ENCODE measurements around the gene RAI1. TPM values are rescaled to one million over a fixed set of nuclear protein-coding genes. Genes with fewer than 3 reads are reported as not detected.

Gene RAI1
- total RNA-seq, 1 donor = 9.1 TPM

GRCh38 chr17:17834974-17835373 is 153.7 kb downstream of the RAI1 start:
- DNase-seq (ENCODE audit: low read depth) = no peak
- TF ChIP-seq, protein P1, sequence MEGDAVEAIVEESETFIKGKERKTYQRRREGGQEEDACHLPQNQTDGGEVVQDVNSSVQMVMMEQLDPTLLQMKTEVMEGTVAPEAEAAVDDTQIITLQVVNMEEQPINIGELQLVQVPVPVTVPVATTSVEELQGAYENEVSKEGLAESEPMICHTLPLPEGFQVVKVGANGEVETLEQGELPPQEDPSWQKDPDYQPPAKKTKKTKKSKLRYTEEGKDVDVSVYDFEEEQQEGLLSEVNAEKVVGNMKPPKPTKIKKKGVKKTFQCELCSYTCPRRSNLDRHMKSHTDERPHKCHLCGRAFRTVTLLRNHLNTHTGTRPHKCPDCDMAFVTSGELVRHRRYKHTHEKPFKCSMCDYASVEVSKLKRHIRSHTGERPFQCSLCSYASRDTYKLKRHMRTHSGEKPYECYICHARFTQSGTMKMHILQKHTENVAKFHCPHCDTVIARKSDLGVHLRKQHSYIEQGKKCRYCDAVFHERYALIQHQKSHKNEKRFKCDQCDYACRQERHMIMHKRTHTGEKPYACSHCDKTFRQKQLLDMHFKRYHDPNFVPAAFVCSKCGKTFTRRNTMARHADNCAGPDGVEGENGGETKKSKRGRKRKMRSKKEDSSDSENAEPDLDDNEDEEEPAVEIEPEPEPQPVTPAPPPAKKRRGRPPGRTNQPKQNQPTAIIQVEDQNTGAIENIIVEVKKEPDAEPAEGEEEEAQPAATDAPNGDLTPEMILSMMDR (IDR thresholded peaks at IDR 0.05; ENCODE audit: insufficient read depth, low read length) = no peak
- H3K4me3 ChIP-seq (ENCODE audit: low read depth, low read length) = peak overlapping the region; percentile 92

DNA sequence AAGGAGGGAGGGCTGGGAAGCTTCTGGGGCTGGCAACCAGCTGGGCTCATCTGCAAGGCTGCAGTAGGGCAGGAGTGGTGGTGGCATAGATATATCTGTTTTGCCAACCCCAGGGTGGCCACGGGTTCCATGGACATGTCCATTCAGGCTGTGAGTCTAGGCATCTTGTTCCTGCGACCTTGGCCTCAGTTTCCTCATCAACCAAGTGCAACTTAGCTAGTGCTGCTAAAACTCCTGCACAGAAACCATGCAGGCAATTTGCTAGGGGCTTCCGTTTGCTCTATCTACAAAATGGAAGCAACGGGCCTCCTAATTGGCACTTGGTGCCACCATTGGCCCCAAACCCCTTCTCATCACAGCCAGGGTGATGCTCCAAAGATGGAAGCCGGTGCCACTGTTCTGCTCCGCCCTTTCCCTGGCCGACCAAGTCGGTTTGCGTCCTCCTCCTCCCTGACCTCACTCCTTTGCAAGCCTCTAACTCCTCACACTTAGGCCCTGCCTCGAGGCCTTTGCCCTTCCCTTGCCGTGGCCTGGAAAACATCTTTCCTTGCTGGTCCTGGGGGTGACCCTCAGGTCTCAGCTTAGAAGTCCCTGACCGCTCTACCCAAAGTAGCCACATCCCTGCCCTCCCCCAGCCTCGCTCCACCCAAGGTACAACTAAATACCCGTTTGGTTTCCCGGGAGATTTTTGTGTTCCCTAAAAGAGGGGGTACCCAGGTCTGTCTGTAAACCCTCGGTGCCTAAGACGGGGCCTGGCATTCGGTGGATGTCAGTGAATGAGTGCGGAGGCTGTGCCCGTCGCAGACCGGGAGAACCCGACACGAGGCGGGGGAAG is 154.4 kb downstream of the RAI1 start:
- no peak for DNase-seq (ENCODE audit: low read depth)
- TF ChIP-seq, protein P1 (IDR thresholded peaks at IDR 0.05; ENCODE audit: insufficient read depth, low read length) = no peak
- H3K4me3 ChIP-seq (ENCODE audit: low read depth, low read length) = peak overlapping the region; percentile 92

- DNase-seq (ENCODE audit: low read depth) = peak; percentile 92
- TF ChIP-seq, protein P1 (IDR thresholded peaks at IDR 0.05; ENCODE audit: insufficient read depth, low read length) = no peak
- peak overlapping the region; percentile 92 for H3K4me3 ChIP-seq (ENCODE audit: low read depth, low read length)
These were observed 155.1 kb downstream of the RAI1 start for GRCh38 chr17:17836250-17836817.

DNA sequence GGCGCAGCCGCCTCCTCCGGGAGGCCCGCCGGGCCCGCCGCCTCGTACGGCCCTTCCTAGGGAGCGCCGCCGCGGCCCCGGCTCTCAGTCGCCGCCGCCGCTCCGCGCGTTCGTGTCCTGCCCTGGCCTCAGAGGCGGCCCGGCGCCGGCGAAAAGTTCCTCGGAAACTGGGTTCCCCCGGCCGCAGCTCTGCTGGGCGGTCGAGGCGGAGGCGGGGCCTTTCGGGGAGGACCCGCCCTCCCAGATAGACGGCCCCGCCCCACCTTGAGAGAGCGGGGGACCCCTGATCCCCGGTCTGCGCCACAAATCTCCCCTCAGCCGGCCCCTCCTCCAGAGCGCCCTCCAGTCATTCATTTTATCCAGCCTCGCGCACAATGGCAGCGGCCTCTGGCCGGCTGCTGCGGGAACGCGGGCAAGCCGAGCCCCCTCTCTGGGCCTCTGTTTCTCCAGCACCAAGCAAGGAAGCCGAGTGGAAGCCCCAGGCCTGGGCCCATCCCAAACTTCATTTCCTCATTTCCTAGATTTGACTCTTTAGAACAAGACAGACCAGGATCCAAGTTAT is 155.6 kb downstream of the RAI1 start, which contains the start of gene SREBF1:
TSS of gene SREBF1 (minus strand) at position 169 of the 562 bp plus-strand sequence. CDS start 169 bp downstream, outside the sequence.
- H3K4me3 ChIP-seq (ENCODE audit: low read depth, low read length) = peak within 1 kb of the TSS; percentile 92
- TF ChIP-seq, protein P1 (IDR thresholded peaks at IDR 0.05; ENCODE audit: insufficient read depth, low read length) = no peak
- no peak for DNase-seq (ENCODE audit: low read depth)

- TF ChIP-seq, protein P1 (IDR thresholded peaks at IDR 0.05; ENCODE audit: insufficient read depth, low read length) = no peak
- H3K4me3 ChIP-seq (ENCODE audit: low read depth, low read length) = peak overlapping the region; percentile 92
- peak; percentile 90 for DNase-seq (ENCODE audit: low read depth)
These were observed 156.1 kb downstream of the RAI1 start for GRCh38 chr17:17837380-17837821.

DNA sequence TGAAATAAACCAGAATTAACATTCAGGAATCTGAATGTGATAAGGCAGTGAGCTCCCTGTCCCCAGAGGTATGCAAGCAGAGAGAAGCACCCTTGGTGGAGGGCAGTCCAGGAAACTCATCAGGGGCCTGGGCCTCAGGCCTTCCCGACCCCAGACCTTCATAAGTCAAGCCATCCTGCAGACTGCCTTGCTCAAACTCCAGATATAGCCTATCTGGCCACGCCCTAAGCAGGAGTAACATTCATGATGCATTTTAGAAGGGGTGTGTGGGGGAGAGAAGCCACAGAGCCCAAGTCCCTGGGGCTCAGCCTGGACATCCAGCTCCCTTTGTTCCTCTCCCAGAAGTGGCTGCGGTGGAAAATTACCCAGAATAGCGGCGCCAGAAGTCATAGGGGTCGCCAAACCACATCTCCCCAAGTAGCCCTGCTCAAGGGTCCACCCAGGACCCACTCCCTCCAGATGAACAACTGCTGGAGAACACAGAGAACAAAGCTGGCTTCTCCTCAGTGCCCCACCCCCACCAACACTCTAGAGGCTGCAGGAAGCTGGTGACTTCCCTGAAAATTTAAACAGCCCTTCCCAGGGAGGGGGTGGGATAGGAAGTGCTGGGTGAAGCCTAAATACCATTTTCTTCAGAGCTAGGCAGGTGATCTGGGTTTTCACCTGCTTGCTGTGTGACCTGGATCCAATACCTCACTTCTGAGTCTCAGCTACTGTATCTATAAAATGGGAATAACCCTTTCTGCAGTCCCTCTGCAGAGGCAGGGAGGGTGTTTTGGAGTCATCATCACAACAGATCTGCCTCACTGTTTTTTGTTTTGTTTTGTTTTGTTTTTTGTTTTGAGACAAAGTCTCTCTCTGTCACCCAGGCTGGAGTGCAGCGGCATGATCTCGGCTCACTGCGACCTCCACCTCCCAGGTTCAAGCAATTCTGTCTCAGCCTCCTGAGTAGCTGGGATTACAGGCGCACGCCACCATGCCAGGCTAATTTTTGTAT is 157.0 kb downstream of the RAI1 start:
- peak; percentile 64 for DNase-seq (ENCODE audit: low read depth)
- TF ChIP-seq, protein P1 (IDR thresholded peaks at IDR 0.05; ENCODE audit: insufficient read depth, low read length) = no peak
- H3K4me3 ChIP-seq (ENCODE audit: low read depth, low read length) = no peak overlapping the region

All from fibroblast of the aortic adventitia (primary cell).